ENCODE results near the gene ZNF423.

ZNF423 gene

DNA sequence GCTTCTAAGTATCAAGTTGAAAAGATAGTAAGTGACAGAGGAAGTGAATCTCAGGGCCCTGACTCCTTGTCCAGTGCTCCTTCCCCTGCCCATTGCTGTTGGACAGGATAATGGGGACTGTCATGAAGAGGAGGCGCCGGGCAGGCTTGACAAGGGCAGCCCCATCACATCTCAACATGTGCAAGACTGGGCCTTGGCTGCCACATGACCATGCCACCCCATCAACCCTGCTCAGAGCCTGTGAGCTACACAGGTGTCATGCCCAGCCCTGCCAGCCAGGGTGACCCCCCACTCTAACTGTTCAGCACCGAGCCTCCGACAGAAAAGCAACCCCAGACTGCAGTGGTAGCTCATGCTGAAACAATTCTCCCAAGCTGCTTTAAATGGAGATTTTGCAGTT is 310.7 kb downstream of the ZNF423 start:
- DNase-seq, result no peak

DNA sequence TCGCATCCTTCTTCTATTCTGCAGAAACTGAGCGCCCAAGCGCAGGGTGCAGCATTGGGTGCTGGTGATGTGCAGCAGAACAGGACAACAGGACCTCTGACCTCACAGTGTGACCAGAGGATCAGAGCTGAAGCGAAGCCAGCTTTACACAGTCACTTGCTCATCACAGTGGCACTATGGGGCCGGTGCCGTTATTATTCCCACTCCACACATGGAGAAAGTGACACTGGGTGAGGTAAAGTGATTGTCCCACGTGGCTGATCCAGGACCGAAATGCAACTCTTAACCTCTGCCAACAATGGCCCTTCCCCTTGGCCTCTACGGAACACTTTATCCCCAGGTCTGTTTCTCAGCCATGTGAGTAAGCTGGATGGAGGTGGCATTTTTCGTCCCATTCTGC is 311.1 kb downstream of the ZNF423 start:
- no peak for DNase-seq

DNA sequence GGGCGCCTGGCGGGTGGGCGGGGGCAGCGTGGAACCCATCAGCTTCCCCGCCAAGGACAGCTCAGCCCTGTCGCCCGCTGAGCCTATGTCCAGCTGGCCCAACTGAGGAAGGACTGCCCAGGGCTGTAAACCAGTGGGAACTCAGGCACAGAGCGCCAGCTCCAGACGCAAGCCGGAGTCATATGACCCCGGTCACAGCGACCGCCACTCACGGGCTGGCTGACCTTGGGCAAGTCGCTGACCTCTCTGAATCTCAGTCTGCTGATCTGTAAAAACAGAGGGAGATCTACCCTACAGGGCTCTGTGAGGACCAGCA is 312.3 kb downstream of the ZNF423 start:
- no peak for DNase-seq

DNA sequence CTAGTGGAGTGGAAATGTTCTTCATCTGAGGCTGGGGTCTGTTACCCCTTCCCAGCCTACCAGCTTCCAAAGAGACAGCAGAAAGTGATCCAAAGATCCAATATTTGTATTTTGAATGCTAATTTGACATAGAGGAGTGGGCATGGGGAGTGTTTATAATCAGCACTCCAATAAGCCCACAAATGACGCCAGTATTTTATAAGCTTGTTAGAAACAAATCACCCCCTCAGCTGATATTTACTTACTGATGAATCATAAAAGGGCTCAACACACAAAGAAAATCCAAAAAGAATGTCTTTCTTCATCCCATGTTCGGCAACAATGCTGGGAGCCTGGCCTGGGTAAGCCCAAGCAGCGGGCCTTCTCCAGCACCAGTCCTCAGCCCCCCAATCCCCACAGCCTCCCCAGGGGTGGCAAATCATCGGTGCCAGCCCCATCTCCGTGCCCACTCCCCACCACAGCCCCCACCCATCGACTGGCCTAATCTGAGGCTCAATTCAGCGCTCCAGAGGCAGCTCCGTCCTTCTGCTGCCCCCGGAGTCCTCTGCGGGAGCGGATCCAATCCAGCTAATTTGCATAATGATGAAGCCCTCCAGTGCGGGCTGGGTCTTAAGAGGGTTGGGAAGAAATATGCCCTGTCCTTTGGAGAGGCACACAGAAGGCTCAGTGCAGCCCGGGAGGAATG is 312.8 kb downstream of the ZNF423 start:
- no peak for DNase-seq

DNA sequence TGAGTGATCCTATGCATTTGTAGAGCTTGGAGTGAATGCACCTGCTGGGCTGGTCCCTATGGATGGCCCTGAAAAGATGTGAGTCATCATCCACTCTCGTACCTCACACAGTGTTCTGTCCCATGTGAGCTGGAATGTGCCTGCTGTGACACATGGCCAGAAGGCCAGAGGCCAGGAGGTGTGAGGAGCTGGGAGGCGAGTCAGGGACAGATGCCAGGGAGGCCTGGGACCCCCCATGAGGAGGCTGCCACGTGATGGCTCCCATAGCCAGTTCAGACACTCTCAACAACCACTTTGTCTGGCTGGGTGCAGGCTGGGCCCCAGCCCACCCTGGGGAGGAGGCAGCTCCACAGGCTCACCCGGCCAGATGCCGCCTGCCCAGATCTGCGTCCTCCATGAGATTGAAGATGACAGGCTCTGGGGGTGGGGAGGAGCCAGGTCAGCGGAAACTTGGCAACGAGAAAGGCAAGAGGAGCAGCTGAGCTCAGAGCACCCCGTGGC is 313.5 kb downstream of the ZNF423 start:
- DNase-seq, result peak; percentile 79

DNA sequence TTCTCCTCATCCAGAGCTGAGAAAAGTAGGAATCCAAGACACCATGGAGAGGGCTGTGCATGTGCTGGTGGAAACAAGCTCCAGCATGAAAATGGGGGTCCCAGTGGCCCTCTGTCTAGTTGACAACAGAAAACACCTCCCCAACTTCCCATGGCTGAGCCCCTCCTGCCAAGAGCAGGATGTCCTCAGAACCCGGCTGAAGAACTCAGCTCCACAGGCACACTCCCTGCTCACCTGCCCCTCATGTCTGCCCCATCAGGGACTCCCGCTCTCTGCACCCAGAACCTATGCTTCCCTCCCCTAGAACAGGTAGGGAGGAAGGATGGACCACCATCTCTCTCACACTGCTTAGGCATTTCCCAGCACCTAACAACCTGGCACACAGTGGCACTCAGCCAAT is 315.1 kb downstream of the ZNF423 start:
- no peak for DNase-seq

DNA sequence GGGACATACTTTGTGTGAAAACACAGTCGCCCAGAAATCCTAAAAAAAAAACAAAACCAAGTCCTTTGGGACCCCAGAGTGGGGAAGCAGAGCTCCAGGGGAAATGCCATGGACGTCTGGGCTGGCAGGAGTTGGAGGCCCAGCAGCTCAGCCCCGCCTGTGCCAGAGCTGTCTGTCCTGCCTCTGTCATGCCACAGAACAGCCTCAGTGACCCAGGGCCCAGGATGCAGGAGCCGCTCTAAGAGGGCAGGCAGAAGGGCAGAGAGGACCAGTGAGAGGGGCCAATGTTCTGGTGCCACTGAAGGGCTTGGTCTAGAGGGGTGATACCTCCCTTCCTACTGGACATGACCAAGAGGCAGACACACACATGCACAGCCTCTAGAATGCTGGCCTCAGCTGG is 316.2 kb downstream of the ZNF423 start:
- no peak for DNase-seq

DNA sequence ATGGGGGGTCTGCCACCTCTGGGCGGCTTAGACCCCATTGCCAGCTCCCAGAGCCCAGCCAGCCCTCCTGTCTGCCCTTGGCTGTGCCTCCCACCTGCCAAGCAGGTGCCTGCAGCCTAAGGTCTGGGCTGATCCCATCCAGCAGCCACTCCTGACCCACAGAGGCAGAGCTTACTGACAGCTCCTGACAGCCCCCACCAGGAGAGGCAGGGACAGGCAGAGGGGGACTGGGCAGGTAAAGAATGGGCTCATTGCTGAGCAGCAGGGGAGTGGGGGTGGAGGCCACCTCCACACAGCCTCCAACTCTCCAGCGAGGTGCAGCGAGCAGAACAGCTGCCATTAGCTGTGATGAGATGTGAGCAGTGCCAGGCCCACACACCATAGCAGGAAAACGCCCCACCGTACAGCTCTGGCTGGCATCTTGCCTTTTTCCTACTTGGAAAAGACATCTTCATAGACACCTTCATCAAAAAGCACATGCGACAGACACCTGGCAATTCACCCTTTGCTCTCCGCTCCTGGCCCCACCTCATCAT is 317.9 kb downstream of the ZNF423 start:
- no peak for DNase-seq

DNA sequence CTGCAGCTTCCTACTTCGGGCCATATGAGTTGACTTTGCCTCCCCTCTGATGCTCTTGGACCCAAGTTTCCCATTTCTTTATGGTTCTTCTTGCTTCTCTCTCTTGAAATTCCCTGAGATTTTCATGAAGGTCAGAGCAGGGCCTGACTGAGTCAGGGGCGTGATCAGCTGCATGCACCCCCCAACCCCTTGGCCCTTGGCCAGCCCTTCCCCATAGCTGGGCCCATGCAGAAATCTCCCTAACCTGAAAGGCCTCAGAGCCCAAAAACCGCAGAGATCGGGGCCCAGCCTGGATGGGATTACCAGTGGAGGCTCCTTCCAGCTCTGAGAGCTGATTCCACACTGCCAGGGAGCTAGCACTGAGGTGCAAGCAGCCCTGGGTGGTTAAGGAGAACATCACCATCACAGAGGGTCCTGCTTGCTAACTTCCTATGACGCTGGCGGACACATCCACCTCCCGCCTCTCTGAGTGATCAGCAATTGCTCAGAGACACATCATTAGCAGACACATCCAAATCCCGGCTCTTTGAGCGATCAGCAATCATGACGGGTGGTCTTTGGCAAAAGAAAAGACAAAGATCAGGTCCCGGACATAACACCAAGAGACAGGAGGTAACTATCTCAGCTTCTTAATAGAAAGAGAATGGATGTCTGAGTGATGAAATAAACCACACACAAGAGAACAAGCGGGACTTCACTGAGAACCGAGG is 320.9 kb downstream of the ZNF423 start:
- DNase-seq, result no peak

DNA sequence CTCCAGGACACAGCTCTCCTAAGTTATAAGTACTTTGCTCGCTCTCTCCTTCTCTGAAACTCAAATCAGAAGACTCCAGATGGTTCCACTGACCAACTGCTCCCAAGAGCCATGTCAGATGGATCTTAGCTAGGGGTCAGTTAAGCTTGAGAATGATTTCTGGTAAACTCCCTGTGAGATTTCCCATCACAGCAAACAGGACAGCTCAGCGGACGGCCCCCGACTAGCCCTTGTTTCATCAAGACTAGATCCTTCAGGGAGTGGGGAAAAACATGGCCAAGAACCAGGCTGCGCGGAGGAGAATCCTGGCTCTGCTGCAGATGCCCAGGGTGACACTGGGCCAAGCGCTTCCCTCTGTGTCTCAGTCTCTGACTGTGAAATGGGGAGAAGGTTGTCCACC is 322.5 kb downstream of the ZNF423 start:
- DNase-seq, result no peak

DNA sequence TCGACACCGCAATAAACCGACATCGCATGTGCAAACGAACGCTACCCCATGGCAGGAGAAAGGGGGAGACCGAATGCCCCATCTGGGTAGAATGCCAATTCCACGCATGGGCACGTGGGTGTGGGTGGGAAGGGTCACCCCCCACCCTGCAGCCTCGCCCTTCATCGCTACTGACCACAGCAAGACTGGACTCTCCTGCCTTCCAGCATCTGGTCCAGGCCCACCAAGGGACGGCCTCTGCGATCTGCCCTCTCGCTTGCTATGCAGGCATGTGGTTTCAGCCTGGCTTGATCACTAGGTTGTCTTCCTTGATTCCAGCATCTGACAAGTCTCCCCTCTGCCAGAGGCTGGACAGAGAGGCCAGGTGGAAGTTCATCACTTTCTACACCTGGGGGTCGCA is 323.0 kb downstream of the ZNF423 start:
- DNase-seq, result no peak

DNA sequence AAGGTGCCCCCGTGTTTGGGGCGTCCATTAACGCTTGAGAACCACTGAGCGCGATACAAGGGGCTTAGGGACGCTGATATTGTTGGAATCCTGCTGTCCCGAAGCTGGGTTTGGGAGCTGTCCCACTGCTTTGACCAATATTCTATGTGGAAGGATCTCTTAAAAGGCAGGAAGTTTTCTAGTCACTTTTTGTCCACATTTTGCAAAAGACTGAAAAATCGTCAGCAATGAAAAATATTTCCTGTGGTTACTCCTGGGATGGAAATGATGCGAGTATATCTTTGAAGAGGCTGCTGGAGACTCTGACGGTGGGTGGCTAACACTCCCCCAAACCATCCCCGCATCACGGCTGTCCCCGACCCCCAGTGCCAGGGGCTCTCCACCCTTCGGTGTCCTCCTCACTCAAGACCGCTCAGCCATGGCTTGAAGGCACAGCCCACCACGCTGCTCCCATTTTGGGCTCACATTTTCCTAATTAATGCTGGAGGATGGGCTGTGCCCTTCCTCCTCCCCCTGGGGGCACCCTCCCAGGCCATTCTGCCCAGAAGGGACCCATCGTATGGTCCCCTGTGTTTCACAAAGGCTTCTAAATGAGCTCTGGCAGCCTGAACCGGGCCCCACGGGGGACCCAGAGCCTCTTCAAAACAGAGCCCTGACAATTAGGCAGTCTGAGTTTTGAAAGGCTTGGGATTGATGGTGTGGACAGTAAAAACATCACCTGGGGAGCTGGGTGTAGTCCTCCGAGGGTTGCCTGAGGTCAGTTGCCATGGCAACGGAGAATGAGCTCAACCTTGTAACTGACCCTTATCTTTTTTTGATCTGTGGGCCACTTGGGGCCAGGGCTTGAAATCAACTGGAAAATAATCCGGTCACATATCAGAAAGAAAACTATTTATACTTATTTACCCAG is 323.7 kb downstream of the ZNF423 start:
- DNase-seq, result no peak

DNA sequence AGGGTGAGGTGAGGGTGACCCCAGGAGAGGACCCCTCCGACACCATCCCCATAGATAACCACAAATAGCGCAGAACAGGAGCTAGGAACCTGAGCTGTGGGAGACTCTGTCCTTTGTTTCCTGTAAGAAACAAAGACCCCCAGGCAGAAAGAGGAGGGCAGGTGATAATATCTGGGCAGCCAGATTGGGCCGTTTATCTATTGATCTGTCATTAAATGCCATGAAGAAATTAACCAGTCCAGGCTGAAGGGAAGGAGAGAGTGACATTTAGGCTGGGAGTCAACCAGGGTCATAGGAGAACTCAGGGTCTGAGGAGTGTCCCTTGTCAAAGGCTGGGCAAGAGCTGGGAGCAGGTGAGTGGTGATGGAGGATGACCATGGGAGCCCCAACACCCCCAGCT is 324.5 kb downstream of the ZNF423 start:
- no peak for DNase-seq

DNA sequence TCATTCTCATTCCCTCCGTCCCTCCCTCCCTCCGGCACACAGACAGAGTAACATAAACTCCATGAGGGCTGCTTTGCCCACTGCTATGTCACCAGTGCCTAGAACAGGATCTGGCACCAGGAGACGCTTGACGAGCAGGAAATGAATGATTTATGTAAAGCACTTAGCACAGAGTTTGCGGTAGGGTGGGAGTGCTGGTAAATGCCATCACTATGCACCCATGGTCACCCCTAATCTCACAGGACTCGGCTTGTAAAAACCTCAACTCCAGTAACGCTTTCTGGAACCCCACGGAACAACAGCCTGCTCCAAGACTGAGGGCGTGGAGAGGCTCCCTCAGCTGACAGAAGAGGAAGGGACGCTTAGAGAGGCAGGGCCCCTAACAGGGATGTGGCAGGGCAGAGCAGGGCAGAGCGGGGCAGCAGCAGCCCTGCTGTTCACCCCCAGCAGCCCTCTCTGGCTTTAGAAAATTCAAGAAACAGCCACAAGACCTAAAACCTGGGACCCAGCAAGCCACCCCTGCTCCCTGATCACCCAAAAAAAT is 325.4 kb downstream of the ZNF423 start:
- DNase-seq, result no peak

DNA sequence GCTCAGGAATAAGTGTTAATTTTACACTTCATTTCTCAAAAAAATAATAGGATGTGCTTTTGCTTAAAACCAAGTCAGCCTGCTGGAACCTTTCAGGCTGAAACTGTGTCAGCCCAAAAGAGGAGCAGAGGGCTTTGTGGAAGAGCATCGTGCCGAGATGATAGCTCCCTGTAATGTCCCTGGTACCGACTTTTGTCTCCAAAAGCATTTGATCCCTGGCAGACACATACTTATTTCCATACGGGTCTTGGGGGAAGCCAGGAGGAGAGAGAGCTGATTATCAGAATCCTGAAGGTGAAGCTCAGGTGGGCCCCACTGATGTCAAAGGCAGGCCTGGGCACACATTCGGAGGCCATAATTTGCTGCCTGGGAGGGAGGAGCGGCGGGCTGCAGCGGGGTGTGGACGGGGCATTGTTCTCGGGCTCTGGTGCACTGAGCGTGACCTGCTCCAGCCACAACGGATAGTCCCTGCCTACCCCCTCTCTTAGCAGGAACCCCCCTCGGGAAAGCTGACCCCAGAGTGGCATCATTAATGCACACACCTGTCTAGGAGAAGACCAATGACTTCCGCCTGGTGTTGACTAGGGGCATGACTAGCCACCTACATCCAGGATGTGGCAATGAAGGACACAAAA is 326.4 kb downstream of the ZNF423 start:
- DNase-seq, result no peak

DNA sequence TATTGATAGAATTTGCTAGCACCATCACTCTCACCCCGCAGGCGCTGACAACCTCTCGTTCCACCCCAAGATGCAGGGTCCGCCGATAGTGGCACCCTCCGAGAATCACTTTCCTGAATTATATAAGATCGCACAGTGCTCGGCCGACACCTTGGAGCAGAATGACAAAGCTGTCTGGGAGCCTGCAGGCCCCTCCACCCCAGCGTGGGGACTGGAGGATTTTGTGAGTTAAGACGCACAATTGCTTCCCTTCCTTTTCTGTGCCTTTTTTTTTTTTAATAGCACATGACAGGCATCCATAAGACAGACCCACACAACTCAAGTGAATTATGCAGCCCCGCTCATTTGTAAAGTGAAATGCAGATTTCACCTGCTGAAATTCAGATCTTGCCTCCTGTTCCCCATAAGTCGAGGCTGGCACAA is 327.0 kb downstream of the ZNF423 start:
- DNase-seq, result no peak

DNA sequence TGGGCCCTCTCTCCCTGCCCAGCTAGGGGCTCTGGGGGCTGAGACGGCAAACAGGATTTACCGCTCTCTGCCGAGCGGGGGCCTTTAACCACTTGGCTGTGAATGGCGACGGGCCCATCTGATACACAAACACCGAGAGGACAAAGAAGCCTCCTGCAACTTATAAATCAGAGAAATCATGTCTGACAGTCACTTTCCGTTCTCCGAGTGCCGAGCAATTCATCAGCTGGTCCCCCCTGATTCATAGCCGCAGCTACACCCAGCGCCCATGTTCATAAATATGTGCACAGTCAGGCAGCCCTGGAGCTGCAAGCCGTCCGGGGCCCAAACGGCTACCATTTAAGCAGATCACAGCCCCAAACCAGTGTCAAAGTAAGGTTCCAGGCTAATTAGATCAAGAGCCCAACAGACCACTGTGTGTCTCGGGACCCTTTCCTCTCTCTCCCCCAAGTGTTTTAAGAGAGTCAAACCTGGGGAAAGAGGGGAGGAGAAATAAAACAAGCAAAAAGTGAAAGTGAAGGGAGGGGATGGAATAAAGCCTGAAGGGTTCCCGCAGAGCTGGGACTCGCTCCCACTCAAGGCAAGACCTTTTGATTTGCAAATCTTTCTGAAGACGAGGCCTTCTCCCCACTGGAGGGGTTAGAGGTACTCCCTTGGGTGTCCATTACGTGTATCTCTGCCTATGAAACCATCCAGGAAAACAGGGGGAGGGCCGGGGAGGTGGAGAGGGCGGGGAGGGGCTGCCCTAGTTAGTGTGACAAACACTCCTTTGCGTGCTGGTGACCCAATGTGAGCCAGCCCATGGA is 327.6 kb downstream of the ZNF423 start:
- no peak for DNase-seq

DNA sequence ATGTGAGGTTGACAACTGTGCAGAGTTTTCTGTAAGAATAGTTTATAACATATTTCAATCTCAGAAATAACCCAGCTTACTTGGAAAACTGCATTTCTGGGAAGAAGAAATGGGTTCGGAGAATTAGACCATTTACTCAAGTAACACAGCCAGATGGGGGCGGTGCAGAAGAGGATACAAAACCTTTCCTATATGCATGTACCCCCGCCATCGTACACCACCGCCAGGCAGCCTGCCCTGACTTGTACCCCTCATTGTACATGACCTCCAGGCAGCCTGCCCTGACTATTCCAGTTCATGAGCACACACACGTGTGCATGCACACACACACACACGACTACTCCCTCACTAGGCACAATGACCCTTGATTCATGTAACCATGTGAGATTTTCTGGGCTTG is 328.3 kb downstream of the ZNF423 start:
- no peak for DNase-seq

DNA sequence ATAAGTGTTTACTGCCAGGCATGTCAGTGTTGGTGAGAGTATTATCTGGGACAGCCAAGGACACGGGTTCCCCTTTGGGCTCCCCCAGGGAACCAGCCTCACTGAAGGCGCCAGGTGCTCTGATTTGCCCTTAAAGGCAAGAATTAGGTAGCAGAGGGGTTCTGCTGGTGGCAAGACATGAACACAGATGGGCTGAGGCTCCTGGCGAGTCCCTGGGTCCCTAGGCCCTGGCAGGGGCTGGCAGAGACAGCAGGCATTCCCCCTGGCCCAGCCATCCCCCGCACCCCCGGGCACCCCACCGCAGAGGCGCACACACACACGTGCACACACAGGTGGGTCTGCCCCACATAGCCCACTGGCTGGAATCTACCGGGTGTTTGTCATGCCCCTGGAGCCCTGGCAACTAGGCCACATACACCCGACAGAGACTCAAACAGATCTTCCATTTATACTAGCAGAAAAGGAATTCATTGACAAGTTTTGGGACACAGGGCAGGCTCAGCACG is 329.0 kb downstream of the ZNF423 start:
- DNase-seq, result peak; percentile 72

DNA sequence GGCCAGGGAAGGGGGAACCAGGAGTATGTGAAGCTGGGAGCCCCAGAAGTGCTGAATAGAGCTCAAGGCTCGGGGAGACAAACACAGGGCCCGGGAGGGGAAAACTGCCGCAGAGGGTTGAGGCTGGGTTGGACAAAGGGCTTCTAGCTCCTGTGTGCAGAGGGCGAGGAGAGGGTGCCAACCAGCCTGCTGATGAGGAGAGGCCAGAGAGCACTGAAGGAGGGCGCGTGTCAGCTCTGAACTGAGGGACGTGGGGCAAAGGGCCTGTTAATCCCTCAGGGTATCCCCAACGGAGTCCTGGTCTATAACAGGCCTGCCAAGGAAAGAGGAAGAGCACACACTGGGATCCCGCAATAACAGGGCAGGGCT is 331.0 kb downstream of the ZNF423 start:
- peak; percentile 80 for DNase-seq

DNA sequence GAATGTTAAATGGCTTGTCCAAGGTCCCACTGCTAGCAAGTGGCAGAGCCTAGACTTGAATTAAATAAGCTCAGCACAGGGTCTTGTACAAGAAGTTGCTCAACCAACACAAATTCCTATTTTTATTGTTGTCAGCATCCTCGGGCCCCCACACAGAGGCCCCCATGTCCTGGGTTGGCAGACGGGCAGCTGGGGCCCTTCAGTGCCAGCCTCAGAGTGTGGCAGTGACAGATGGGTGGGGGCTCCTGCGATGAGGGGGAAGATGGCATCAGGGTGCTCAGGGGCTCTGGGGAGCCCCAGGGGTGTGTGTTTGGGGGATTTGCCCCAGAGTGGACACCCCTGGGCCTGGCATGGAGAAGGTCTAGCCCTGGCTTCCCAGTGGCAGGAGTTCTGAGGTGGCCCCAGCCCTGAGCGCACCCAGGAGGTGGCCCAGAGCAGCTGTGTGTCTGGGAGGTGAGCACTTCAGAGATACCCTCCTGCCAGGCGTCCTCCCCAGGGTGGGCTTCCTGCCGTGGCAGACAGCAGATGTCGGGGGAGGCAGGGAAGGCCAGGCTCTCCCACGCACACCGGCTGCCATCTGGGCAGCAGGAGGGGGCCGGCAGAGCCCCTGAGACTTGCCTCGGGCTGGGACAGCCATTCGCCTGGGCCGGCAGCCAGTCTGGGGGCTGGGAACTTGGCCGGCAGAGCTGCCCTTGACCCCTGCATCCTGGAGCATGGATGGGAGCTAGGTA is 331.5 kb downstream of the ZNF423 start:
- DNase-seq, result peak; percentile 94

Data from NCI-H2171 treated with DMSO at 0.1 percent for 48 hours (cell line).